Astrocyte of the cerebellum (primary cell): ENCODE measurements around the gene LYSMD2.
A peak's percentile ranks its signal among the peaks of the same experiment; 100 is the strongest.

ENCODE experiments used
- DNase-seq: peaks from one replicate; pipeline ENCODE4 v3.0.0-alpha.2; 2011; ENCODE audit warnings: low read depth
- H3K4me3 ChIP-seq: 2 replicates; pipeline ENCODE4 v1.5.1; 2011; ENCODE audit warnings: mild to moderate bottlenecking, low read depth, low read length, moderate library complexity
- in situ Hi-C: cut with HindIII; loops from 2 replicates; pipeline ENCODE4 v1.10.0; 2017; ENCODE audit warnings: low sequenced_read_pairs
- TF ChIP-seq, protein P1 (sequence below): IDR thresholded peaks from 2 replicates; pipeline ENCODE4 v1.5.1; 2012; ENCODE audit warnings: low read length, low read depth, moderate library complexity, mild to moderate bottlenecking; ENCODE audit errors: missing control alignments

LYSMD2 gene

DNA sequence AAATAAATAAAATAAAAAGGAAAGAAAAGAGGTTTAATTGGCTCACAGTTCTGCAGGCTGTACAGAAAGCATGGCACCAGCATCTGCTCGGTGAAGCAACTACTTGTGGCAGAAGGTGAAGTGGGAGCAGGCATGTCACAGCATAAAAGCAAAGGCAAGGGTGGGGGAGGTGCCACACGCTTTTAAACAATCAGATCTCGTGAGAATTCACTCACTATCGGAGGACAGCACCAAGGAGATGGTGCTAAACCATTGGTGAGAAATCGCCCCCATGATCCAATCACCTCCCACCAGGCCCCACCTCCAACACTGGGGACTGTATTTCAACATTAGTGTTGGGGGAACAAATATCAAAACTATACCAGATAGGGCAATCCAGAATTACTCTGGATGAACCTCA lies 40.9 kb downstream of the LYSMD2 start:
- TF ChIP-seq, protein P1, sequence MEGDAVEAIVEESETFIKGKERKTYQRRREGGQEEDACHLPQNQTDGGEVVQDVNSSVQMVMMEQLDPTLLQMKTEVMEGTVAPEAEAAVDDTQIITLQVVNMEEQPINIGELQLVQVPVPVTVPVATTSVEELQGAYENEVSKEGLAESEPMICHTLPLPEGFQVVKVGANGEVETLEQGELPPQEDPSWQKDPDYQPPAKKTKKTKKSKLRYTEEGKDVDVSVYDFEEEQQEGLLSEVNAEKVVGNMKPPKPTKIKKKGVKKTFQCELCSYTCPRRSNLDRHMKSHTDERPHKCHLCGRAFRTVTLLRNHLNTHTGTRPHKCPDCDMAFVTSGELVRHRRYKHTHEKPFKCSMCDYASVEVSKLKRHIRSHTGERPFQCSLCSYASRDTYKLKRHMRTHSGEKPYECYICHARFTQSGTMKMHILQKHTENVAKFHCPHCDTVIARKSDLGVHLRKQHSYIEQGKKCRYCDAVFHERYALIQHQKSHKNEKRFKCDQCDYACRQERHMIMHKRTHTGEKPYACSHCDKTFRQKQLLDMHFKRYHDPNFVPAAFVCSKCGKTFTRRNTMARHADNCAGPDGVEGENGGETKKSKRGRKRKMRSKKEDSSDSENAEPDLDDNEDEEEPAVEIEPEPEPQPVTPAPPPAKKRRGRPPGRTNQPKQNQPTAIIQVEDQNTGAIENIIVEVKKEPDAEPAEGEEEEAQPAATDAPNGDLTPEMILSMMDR = no peak
- H3K4me3 ChIP-seq = no peak overlapping the region
- no peak for DNase-seq
- in situ Hi-C loops = no loop called here

- H3K4me3 ChIP-seq = no peak overlapping the region
- in situ Hi-C loops = no loop called here
- no peak for DNase-seq
- TF ChIP-seq, protein P1 = no peak
Observed at GRCh38 chr15:51692154-51692553, 45.3 kb downstream of the LYSMD2 start.

DNA sequence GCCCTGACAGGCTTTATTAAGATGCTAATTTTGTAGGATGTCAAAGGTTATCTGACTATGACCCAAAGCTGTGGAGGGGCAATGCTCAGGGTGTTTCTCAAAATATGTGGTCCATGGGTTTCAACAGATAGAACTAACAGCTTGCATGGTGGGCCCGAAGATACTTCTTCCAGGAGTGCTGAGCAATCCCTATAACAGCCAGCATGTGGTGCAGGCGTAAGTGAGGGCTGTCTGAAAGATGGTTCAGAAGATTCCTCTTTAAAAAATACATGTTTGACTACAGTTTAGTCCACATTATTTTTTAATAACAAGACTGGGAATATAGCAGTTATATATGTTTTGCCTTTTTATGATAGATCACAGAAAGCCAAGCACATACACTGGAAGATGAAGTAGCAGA lies 48.6 kb downstream of the LYSMD2 start:
- TF ChIP-seq, protein P1 = peak; percentile 15
- H3K4me3 ChIP-seq = no peak overlapping the region
- DNase-seq = no peak
- in situ Hi-C loops = no loop called here

GRCh38 chr15:51687565-51687964 lies 49.9 kb downstream of the LYSMD2 start:
- in situ Hi-C loops = no loop called here
- TF ChIP-seq, protein P1 = no peak
- H3K4me3 ChIP-seq = no peak overlapping the region
- no peak for DNase-seq

- H3K4me3 ChIP-seq = no peak within 1 kb of the TSS
- TF ChIP-seq, protein P1 = no peak
- in situ Hi-C loops = no loop called here
- peak; percentile 39 for DNase-seq
Observed at GRCh38 chr15:51681303-51681963, 56.0 kb downstream of the LYSMD2 start, which contains the start of gene SCG3. TSS of gene SCG3 (plus strand) at chr15:51681503. CDS start at chr15:51681756, 253 bp downstream.

GRCh38 chr15:51680321-51680720 lies 57.1 kb downstream of the LYSMD2 start:
- TF ChIP-seq, protein P1 = no peak
- in situ Hi-C loops = no loop called here
- H3K4me3 ChIP-seq = no peak overlapping the region
- DNase-seq = no peak
